ENCODE results near the gene TPST2. TPM values are rescaled to one million over a fixed set of nuclear protein-coding genes. Genes with fewer than 3 reads are reported as not detected.

The TPST2 gene
- total and polyA plus RNA-seq, 7 experiments from 2014 or later = 14.4 to 44.8 (median 20.6) TPM

- Histone ChIP-seq H3K4me3 (ENCODE audit: low read length) (no peak overlapping the region), H3K27ac (ENCODE audit: low read depth, low read length) (no peak overlapping the region), H3K36me3 (ENCODE audit: control insufficient read depth in 2 of 3, insufficient read depth in 3 of 3, low read length in 3 of 3) (no peaks in the 10 kb centered on the region), H3K9me3 (ENCODE audit: control insufficient read depth in 2 of 3, low read length in 3 of 3) (no peaks in the 10 kb centered on the region), H3K4me1 (ENCODE audit: control insufficient read depth in 2 of 2, insufficient read depth in 2 of 2, low read length in 2 of 2) (no peaks in the 10 kb centered on the region), H3K27me3 (ENCODE audit: control insufficient read depth in 2 of 2, insufficient read depth in 2 of 2, low read length in 2 of 2) (no peaks in the 10 kb centered on the region)
- Mint-ChIP-seq H3K4me1 (peaks cover 0 to 24% (median 0%) of the 10 kb centered on the region in 7 donors), H3K27ac (no peak overlapping the region), H3K4me3 (no peak overlapping the region), H3K9me3 (peaks cover 0 to 4% (median 0%) of the 10 kb centered on the region in 11 donors), H3K27me3 (peaks cover 0 to 14% (median 0%) of the 10 kb centered on the region in 5 donors), H3K36me3 (no peaks in the 10 kb centered on the region)
- POLR2A ChIA-PET = no interaction called here
- CTCF ChIA-PET = no interaction called here
- ATAC-seq = no peak
- intact Hi-C loops (cut with micrococcal nuclease) = no loop called here
- no peak for DNase-seq
Measured at GRCh38 chr22:26618455-26618854, 28.5 kb upstream of the TPST2 start.

DNA sequence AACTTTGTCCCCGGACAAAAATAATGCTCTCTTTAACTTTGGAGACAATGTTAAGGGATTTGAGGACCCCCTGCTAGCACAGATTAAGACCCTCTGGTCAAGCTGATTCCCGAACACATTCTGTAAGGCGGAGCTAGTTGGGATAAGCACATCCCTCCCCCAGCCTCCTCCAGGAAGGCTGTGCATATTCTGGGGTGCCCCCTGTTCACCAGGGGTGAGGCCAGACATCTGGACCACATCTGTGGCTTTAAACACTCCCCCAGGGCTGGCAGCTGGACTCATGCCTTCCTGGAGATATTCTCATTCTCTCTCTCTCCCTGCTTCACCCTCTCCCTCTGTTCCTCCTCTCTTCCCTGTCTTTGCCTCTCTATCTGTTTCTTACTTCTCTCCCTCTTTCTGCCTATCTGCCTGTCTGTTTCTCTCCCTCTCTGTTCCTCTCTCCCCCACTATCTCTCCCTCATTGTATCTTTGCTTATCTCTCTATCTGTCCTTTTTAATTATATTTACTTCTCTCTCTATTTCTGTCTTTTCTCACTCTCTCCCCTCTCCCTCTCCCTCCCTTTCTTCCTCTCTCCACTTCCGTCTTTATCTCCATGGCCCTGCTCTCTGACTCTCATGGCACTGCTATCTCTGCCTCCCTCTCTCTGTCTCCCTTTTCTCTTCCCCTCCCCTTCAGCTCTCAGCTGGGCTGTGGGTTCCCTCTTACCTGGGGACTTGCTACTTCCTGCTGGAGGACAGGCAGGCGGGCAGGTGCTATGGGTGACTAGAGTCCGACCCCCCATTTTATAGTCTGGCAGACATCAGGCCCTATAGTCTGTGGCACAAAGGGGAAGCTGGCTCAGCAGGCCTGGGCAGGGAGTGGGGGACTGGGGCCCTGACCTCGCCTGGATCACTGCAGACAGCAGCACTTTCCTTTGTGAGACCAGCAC, 27.6 kb upstream of the TPST2 start, which contains the start of gene CRYBB1:
TSS of gene CRYBB1 (minus strand) at position 757 of the 929 bp plus-strand sequence. CDS start 1,708 bp downstream, outside the sequence.
- Mint-ChIP-seq H3K4me3 (no peak within 1 kb of the TSS), H3K4me1 (peaks cover 0 to 25% (median 0%) of the 10 kb centered on the region in 7 donors), H3K9me3 (no peaks in the 10 kb centered on the region), H3K36me3 (no peaks in the 10 kb centered on the region), H3K27ac (peak within 1 kb of the TSS in 3 of 9 donors; percentile 23 to 60 (median 53)), H3K27me3 (peaks cover 0 to 19% (median 7%) of the 10 kb centered on the region in 5 donors)
- Histone ChIP-seq H3K36me3 (ENCODE audit: control insufficient read depth in 2 of 3, insufficient read depth in 3 of 3, low read length in 3 of 3) (no peaks in the 10 kb centered on the region), H3K27me3 (ENCODE audit: control insufficient read depth in 2 of 2, insufficient read depth in 2 of 2, low read length in 2 of 2) (no peaks in the 10 kb centered on the region), H3K27ac (ENCODE audit: low read depth, low read length) (no peak within 1 kb of the TSS), H3K4me1 (ENCODE audit: control insufficient read depth in 2 of 2, insufficient read depth in 2 of 2, low read length in 2 of 2) (no peaks in the 10 kb centered on the region), H3K9me3 (ENCODE audit: control insufficient read depth in 2 of 3, low read length in 3 of 3) (no peaks in the 10 kb centered on the region), H3K4me3 (ENCODE audit: low read length) (no peak within 1 kb of the TSS)
- intact Hi-C loops (cut with micrococcal nuclease) = no loop called here
- ChIA-PET CTCF (no interaction called here), POLR2A (no interaction called here)
- ATAC-seq (peak; percentile 52), DNase-seq (no peak)

DNA sequence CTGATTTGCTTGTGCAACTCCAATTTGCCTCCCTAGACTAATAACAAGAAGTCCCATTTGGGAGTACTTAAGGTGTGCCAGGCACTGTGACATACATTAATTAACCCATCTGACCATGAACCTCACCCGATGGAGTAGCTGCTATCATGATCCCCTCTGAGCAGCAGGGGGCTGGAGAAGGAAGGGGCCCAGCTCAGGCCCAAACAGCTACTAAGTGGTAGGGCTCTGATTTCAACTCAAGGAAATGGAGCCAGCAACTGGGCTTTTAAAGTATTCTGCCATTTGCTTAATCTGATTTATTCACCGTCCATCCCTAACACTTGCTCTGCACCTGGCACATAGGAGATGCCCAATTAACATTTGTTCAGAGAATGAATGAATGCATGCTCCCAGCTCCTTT, 26.7 kb upstream of the TPST2 start:
- Mint-ChIP-seq H3K9me3 (no peaks in the 10 kb centered on the region), H3K36me3 (no peaks in the 10 kb centered on the region), H3K27ac (peak overlapping the region in 2 of 9 donors; percentile 23 to 53), H3K27me3 (peaks cover 0 to 20% (median 7%) of the 10 kb centered on the region in 5 donors), H3K4me3 (no peak overlapping the region), H3K4me1 (peaks cover 0 to 25% (median 0%) of the 10 kb centered on the region in 7 donors)
- Histone ChIP-seq H3K4me1 (ENCODE audit: control insufficient read depth in 2 of 2, insufficient read depth in 2 of 2, low read length in 2 of 2) (no peaks in the 10 kb centered on the region), H3K27ac (ENCODE audit: low read depth, low read length) (no peak overlapping the region), H3K36me3 (ENCODE audit: control insufficient read depth in 2 of 3, insufficient read depth in 3 of 3, low read length in 3 of 3) (no peaks in the 10 kb centered on the region), H3K4me3 (ENCODE audit: low read length) (no peak overlapping the region), H3K27me3 (ENCODE audit: control insufficient read depth in 2 of 2, insufficient read depth in 2 of 2, low read length in 2 of 2) (no peaks in the 10 kb centered on the region), H3K9me3 (ENCODE audit: control insufficient read depth in 2 of 3, low read length in 3 of 3) (no peaks in the 10 kb centered on the region)
- ChIA-PET CTCF (no interaction called here), POLR2A (no interaction called here)
- no peak for ATAC-seq
- intact Hi-C loops (cut with micrococcal nuclease) = no loop called here
- no peak for DNase-seq

DNA sequence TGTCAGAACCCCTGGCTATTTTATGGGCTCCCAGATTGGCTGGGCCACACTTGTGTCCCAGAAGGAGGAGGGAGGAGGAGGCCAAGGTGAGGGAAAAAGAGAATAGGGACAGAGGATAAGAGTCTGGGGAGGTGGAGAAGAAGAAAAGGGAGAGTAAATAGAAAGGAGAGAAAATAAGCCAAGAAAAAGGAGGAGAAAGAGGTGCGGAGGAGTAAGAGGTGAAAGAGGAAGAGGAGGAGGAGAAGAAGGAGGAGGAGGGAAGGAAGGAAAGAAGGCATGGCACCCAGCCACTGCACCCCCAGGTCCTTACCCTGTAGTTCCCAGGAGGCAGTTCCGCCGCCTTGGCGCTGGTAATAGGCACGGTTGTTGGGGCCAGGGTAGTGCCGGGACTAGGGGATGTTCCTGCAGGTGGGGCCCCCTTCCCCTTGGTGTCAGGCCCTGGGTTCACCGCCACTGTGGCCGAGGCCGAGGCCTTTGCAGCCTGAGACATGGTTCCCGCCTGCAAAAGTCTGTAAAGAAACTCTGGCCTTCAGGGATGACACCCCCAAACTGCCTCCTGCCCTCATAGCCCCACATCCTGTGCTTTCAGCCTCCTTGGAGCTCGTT, 26.0 kb upstream of the TPST2 start:
- Histone ChIP-seq H3K27ac (ENCODE audit: low read depth, low read length) (no peak overlapping the region), H3K4me3 (ENCODE audit: low read length) (no peak overlapping the region), H3K9me3 (ENCODE audit: control insufficient read depth in 2 of 3, low read length in 3 of 3) (no peaks in the 10 kb centered on the region), H3K27me3 (ENCODE audit: control insufficient read depth in 2 of 2, insufficient read depth in 2 of 2, low read length in 2 of 2) (no peaks in the 10 kb centered on the region), H3K36me3 (ENCODE audit: control insufficient read depth in 2 of 3, insufficient read depth in 3 of 3, low read length in 3 of 3) (no peaks in the 10 kb centered on the region), H3K4me1 (ENCODE audit: control insufficient read depth in 2 of 2, insufficient read depth in 2 of 2, low read length in 2 of 2) (peaks cover 0 to 3% of the 10 kb centered on the region in 2 donors)
- H3K4me3 Mint-ChIP-seq = no peak overlapping the region
- H3K4me1 Mint-ChIP-seq = peaks cover 0 to 20% (median 0%) of the 10 kb centered on the region in 7 donors
- no peak for DNase-seq
- ATAC-seq = no peak
- peaks cover 0 to 20% (median 7%) of the 10 kb centered on the region in 5 donors for H3K27me3 Mint-ChIP-seq
- H3K9me3 Mint-ChIP-seq = no peaks in the 10 kb centered on the region
- no peaks in the 10 kb centered on the region for H3K36me3 Mint-ChIP-seq
- POLR2A ChIA-PET = interaction anchor here (0.6 kb wide), 1 partner anchor 1153 kb away, joined by 5 read pairs; no protein-coding TSS in a partner anchor
- intact Hi-C loops (cut with micrococcal nuclease) = no loop called here
- CTCF ChIA-PET = no interaction called here
- peak overlapping the region in 1 of 9 donors; percentile 23 for H3K27ac Mint-ChIP-seq

DNA sequence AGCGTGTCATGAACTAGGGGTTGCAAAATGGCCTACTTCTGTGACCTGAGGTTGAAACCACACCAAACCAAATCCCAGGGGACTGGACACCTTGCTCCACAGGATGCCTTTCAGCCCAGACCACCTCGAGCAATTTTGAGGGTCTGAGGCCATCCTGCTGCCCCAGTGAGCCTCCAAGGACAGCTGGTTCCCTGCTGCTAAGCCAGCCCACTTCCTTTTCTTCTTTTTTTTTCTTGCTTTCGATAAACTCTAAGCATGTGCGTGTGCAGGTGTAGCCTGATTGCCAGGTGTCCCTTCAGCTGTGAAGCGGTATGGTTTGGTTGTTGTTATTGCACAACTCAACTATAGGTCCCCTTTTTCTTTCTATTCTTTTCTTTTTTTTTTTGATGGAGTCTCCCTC, 25.2 kb upstream of the TPST2 start:
- intact Hi-C loops (cut with micrococcal nuclease) = no loop called here
- H3K9me3 ChIP-seq (ENCODE audit: control insufficient read depth in 2 of 3, low read length in 3 of 3) = no peaks in the 10 kb centered on the region
- H3K27me3 Mint-ChIP-seq = peaks cover 0 to 20% (median 7%) of the 10 kb centered on the region in 5 donors
- CTCF ChIA-PET = no interaction called here
- no peaks in the 10 kb centered on the region for H3K27me3 ChIP-seq (ENCODE audit: control insufficient read depth in 2 of 2, insufficient read depth in 2 of 2, low read length in 2 of 2)
- H3K4me3 Mint-ChIP-seq = no peak overlapping the region
- POLR2A ChIA-PET = no interaction called here
- DNase-seq = no peak
- H3K4me1 Mint-ChIP-seq = peaks cover 0 to 28% (median 0%) of the 10 kb centered on the region in 7 donors
- H3K4me1 ChIP-seq (ENCODE audit: control insufficient read depth in 2 of 2, insufficient read depth in 2 of 2, low read length in 2 of 2) = peaks cover 0 to 11% of the 10 kb centered on the region in 2 donors
- no peaks in the 10 kb centered on the region for H3K9me3 Mint-ChIP-seq
- ATAC-seq = no peak
- H3K4me3 ChIP-seq (ENCODE audit: low read length) = no peak overlapping the region
- no peak overlapping the region for H3K27ac ChIP-seq (ENCODE audit: low read depth, low read length)
- no peaks in the 10 kb centered on the region for H3K36me3 ChIP-seq (ENCODE audit: control insufficient read depth in 2 of 3, insufficient read depth in 3 of 3, low read length in 3 of 3)
- no peak overlapping the region for H3K27ac Mint-ChIP-seq
- H3K36me3 Mint-ChIP-seq = no peaks in the 10 kb centered on the region

DNA sequence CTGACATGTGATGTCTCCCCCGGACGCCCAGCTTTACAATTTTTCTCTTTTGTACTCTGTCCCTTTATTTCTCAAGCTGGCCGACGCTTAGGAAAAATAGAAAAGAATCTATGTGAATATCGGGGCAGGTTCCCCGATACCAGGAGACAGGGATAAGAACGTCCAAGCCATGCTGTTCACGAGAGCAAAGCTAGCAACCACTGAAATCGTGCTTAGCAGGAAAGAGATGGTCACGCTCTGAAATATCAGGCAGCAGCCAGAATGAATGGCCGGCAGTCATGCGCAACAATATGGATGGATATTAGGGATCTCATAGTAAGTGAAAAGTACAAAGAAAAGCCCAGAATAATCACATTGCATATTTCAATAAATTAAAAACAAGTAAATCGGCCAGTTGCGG, 24.4 kb upstream of the TPST2 start:
- Mint-ChIP-seq H3K9me3 (peaks cover 0 to 2% (median 0%) of the 10 kb centered on the region in 11 donors), H3K27me3 (peaks cover 0 to 21% (median 7%) of the 10 kb centered on the region in 5 donors), H3K4me1 (peaks cover 0 to 33% (median 0%) of the 10 kb centered on the region in 7 donors), H3K27ac (peak overlapping the region in 1 of 9 donors; percentile 70), H3K36me3 (peaks cover 0 to 2% (median 0%) of the 10 kb centered on the region in 5 donors), H3K4me3 (no peak overlapping the region)
- H3K4me3 ChIP-seq (ENCODE audit: low read length) = no peak overlapping the region
- H3K4me1 ChIP-seq (ENCODE audit: control insufficient read depth in 2 of 2, insufficient read depth in 2 of 2, low read length in 2 of 2) = peaks cover 0 to 20% of the 10 kb centered on the region in 2 donors
- no peaks in the 10 kb centered on the region for H3K9me3 ChIP-seq (ENCODE audit: control insufficient read depth in 2 of 3, low read length in 3 of 3)
- POLR2A ChIA-PET = no interaction called here
- no peak for DNase-seq
- H3K27me3 ChIP-seq (ENCODE audit: control insufficient read depth in 2 of 2, insufficient read depth in 2 of 2, low read length in 2 of 2) = no peaks in the 10 kb centered on the region
- no peak overlapping the region for H3K27ac ChIP-seq (ENCODE audit: low read depth, low read length)
- CTCF ChIA-PET = no interaction called here
- intact Hi-C loops (cut with micrococcal nuclease) = no loop called here
- ATAC-seq = no peak
- no peaks in the 10 kb centered on the region for H3K36me3 ChIP-seq (ENCODE audit: control insufficient read depth in 2 of 3, insufficient read depth in 3 of 3, low read length in 3 of 3)

All from naive thymus-derived CD4-positive, alpha-beta T cell (primary cell).